ENCODE data around the gene OMA1.

DNA sequence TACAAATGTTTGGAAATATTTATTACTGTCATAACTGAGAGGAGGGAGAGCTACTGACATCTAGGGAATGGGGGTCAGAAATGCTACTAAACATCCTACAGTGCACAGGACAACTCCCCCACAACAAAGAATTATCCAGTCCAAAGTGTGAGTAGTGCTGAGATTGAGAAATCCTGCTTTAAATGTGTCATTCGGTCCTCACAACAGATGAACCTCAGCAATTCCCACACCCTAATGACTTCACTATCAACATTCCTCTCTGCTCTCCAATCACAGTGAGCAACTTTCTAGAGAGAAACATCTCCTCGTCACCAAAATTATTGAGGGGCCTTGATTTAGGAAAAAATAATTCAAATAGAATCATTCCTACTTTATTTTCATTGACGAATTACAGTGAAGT, 18.0 kb downstream of the OMA1 start:
- TF ChIP-seq CTCF (IDR thresholded peaks at IDR 0.05) (no peak), POLR2A (IDR thresholded peaks at IDR 0.05) (no peak)

Data from adrenal gland (tissue), 5 donors.